H7 (cell line): ENCODE results near the gene MYRFL. TPM values are rescaled to one million over a fixed set of nuclear protein-coding genes. Genes with fewer than 3 reads are reported as not detected.
A peak's percentile ranks its signal among the peaks of the same experiment; 100 is the strongest.
"Not testable (repeated sequence)": the region's sequence is repeated elsewhere in the genome, so short reads cannot be mapped to it uniquely, and the experiment has no call there.

Source experiments
- DNase-seq: peaks from one replicate; pipeline ENCODE4 v3.0.0; 2012
- H3K27me3 ChIP-seq: 2 replicates; pipeline ENCODE4 v1.6.0; 2011; ENCODE audit warnings: mild to moderate bottlenecking, low read length; ENCODE audit not compliant: control insufficient read depth, insufficient read depth
- H3K36me3 ChIP-seq: replicated peaks from 2 replicates; pipeline ENCODE4 v1.5.1; 2011; ENCODE audit warnings: low read length; ENCODE audit not compliant: control insufficient read depth, insufficient read depth
- H3K4me3 ChIP-seq: 2 replicates; pipeline ENCODE4 v1.5.1; 2011; ENCODE audit warnings: low read depth, mild to moderate bottlenecking, control low read depth, low read length, moderate library complexity; ENCODE audit not compliant: insufficient read depth
- total RNA-seq: library from RNA; depleted of rRNA; stranded (reverse); fragments of >200 nt; shearing (Covaris generic); gene quantifications from 2 replicates; pipeline ENCODE4 v1.2.3, GENCODE V29; 2014

The MYRFL gene
- total RNA-seq, 1 experiment from 2014 or later, result not detected

GRCh38 chr12:69987579-69988091 is 162.6 kb downstream of the MYRFL start:
- H3K36me3 ChIP-seq, result no peaks in the 10 kb centered on the region
- no peak for DNase-seq
- no peaks in the 10 kb centered on the region for H3K27me3 ChIP-seq
- no peak overlapping the region for H3K4me3 ChIP-seq

- DNase-seq, result no peak
- Histone ChIP-seq H3K4me3 (no peak overlapping the region), H3K36me3 (no peaks in the 10 kb centered on the region), H3K27me3 (no peaks in the 10 kb centered on the region)
Measured at GRCh38 chr12:69988481-69989321, 163.7 kb downstream of the MYRFL start.

- H3K4me3 ChIP-seq, result no peak overlapping the region
Measured at GRCh38 chr12:69991690-69992288, 166.8 kb downstream of the MYRFL start.

GRCh38 chr12:69993433-69993832 is 168.4 kb downstream of the MYRFL start:
- DNase-seq, result no peak
- no peaks in the 10 kb centered on the region for H3K36me3 ChIP-seq
- H3K27me3 ChIP-seq, result no peaks in the 10 kb centered on the region
- H3K4me3 ChIP-seq, result no peak overlapping the region

More at GRCh38 chr12:69991690-69992288, 166.8 kb downstream of the MYRFL start:
- H3K36me3 ChIP-seq, result no peaks in the 10 kb centered on the region
- no peak for DNase-seq
- H3K27me3 ChIP-seq, result no peaks in the 10 kb centered on the region

- H3K27me3 ChIP-seq, H3K4me3 ChIP-seq, H3K36me3 ChIP-seq, DNase-seq: not testable (repeated sequence)
Measured at GRCh38 chr12:69994086-69994485, 169.1 kb downstream of the MYRFL start.

GRCh38 chr12:69994724-69995173 is 169.7 kb downstream of the MYRFL start:
- no peak for DNase-seq
- Histone ChIP-seq H3K4me3 (no peak overlapping the region), H3K27me3 (no peaks in the 10 kb centered on the region), H3K36me3 (no peaks in the 10 kb centered on the region)

- Histone ChIP-seq H3K27me3 (no peaks in the 10 kb centered on the region), H3K4me3 (no peak overlapping the region), H3K36me3 (no peaks in the 10 kb centered on the region)
- DNase-seq, result no peak
Measured at GRCh38 chr12:69996241-69996640, 171.2 kb downstream of the MYRFL start.

- H3K27me3 ChIP-seq, result no peaks in the 10 kb centered on the region
- H3K36me3 ChIP-seq, result no peaks in the 10 kb centered on the region
- no peak for DNase-seq
- no peak overlapping the region for H3K4me3 ChIP-seq
Measured at GRCh38 chr12:69996722-69997121, 171.7 kb downstream of the MYRFL start.

- H3K4me3 ChIP-seq, result no peak overlapping the region
- no peak for DNase-seq
- H3K36me3 ChIP-seq, result no peaks in the 10 kb centered on the region
- no peaks in the 10 kb centered on the region for H3K27me3 ChIP-seq
Measured at GRCh38 chr12:69998011-69998410, 173.0 kb downstream of the MYRFL start.

- Histone ChIP-seq H3K4me3 (no peak overlapping the region), H3K27me3 (no peaks in the 10 kb centered on the region), H3K36me3 (no peaks in the 10 kb centered on the region)
- DNase-seq, result no peak
Measured at GRCh38 chr12:69998922-69999321, 173.9 kb downstream of the MYRFL start.

- H3K4me3 ChIP-seq, result no peak overlapping the region
- H3K36me3 ChIP-seq, result no peaks in the 10 kb centered on the region
- DNase-seq, result no peak
- no peaks in the 10 kb centered on the region for H3K27me3 ChIP-seq
Measured at GRCh38 chr12:69999561-69999960, 174.5 kb downstream of the MYRFL start.

- Histone ChIP-seq H3K36me3 (no peaks in the 10 kb centered on the region), H3K27me3 (no peaks in the 10 kb centered on the region), H3K4me3 (no peak overlapping the region)
- peak; percentile 8 for DNase-seq
Measured at GRCh38 chr12:70002097-70002911, 177.3 kb downstream of the MYRFL start.

- no peaks in the 10 kb centered on the region for H3K36me3 ChIP-seq
- H3K27me3 ChIP-seq, result no peaks in the 10 kb centered on the region
- DNase-seq, result peak; percentile 5
Measured at GRCh38 chr12:70002912-70003255, 177.9 kb downstream of the MYRFL start.

GRCh38 chr12:70005864-70006618 is 181.0 kb downstream of the MYRFL start:
- Histone ChIP-seq H3K4me3 (no peak overlapping the region), H3K36me3 (no peaks in the 10 kb centered on the region), H3K27me3 (no peaks in the 10 kb centered on the region)
- no peak for DNase-seq

More at GRCh38 chr12:70002912-70003255, 177.9 kb downstream of the MYRFL start:
- no peak overlapping the region for H3K4me3 ChIP-seq
